ENCODE measurements around the gene NSD2.

GRCh38 chr4:1976416-1977352 is 105.5 kb downstream of the NSD2 start:
- no peak for TF ChIP-seq CTCF (IDR thresholded peaks at IDR 0.05; ENCODE audit: poor library complexity)
- TF ChIP-seq EZH2 (IDR thresholded peaks at IDR 0.05; ENCODE audit: borderline replicate concordance): no peak
- TF ChIP-seq EZH2phosphoT487 (IDR thresholded peaks at IDR 0.05; ENCODE audit: low read depth, severe bottlenecking, unreplicated experiment): no peak
